SK-N-SH treated with all-trans-retinoic acid at 6 μM for 48 hours (cell line): ENCODE results near the gene TSPAN9.

Experiments used
- ATAC-seq: fragments of 200-7000 bp; cut with Tn5 transposase; 3 replicates; pipeline ENCODE4 v1.9.1; 2020; ENCODE audit warnings: mild to moderate bottlenecking, moderate library complexity
- ARNTL ChIP-seq: fragments of 450-650 bp; formaldehyde crosslinking; IDR thresholded peaks from 2 replicates; pipeline ENCODE4 v1.5.0; 2020; ENCODE audit warnings: low read depth, mild to moderate bottlenecking, moderate library complexity, borderline replicate concordance
- BACH2 ChIP-seq: fragments of 250-450 bp; sonication (Bioruptor Pico); IDR thresholded peaks from 2 replicates; pipeline ENCODE4 v1.9.0; 2021; ENCODE audit warnings: mild to moderate bottlenecking, borderline replicate concordance
- CREB5 ChIP-seq: fragments of 250-450 bp; sonication (Bioruptor Pico); IDR thresholded peaks from 2 replicates; pipeline ENCODE4 v1.5.1; 2020; ENCODE audit warnings: low read depth, mild to moderate bottlenecking, moderate library complexity
- CSDC2 ChIP-seq: fragments of 250-450 bp; sonication (Bioruptor Pico); IDR thresholded peaks from 2 replicates; pipeline ENCODE4 v1.5.0; 2020; ENCODE audit warnings: mild to moderate bottlenecking, moderate library complexity
- CSRNP3 ChIP-seq: fragments of 250-450 bp; sonication (Bioruptor Pico); IDR thresholded peaks from 2 replicates; pipeline ENCODE4 v1.5.1; 2021; ENCODE audit warnings: mild to moderate bottlenecking, moderate library complexity
- ESRRG ChIP-seq: fragments of 250-450 bp; sonication (Bioruptor Pico); IDR thresholded peaks from 2 replicates; pipeline ENCODE4 v1.6.1; 2021; ENCODE audit warnings: mild to moderate bottlenecking
- ISL1 ChIP-seq: fragments of 250-450 bp; sonication (Bioruptor Pico); IDR thresholded peaks from 2 replicates; pipeline ENCODE4 v2.1.2; 2022; ENCODE audit warnings: mild to moderate bottlenecking, moderate library complexity
- OSR1 ChIP-seq: fragments of 250-450 bp; sonication (Bioruptor Pico); IDR thresholded peaks from 2 replicates; pipeline ENCODE4 v1.8.0; 2022; ENCODE audit warnings: moderate library complexity, mild to moderate bottlenecking, inconsistent platforms
- PATZ1 ChIP-seq: fragments of 250-450 bp; sonication (Bioruptor Pico); IDR thresholded peaks from 2 replicates; pipeline ENCODE4 v1.8.0; 2020; ENCODE audit warnings: mild to moderate bottlenecking, moderate library complexity, borderline replicate concordance
- POU6F1 ChIP-seq: fragments of 250-450 bp; sonication (Bioruptor Pico); IDR thresholded peaks from 2 replicates; pipeline ENCODE4 v1.8.0; 2021; ENCODE audit warnings: low read depth, mild to moderate bottlenecking, moderate library complexity, borderline replicate concordance
- PPARA ChIP-seq: fragments of 250-450 bp; sonication (Bioruptor Pico); IDR thresholded peaks from 2 replicates; pipeline ENCODE4 v1.5.0; 2020; ENCODE audit warnings: mild to moderate bottlenecking, borderline replicate concordance
- RARB ChIP-seq: fragments of 250-450 bp; sonication (Bioruptor Pico); IDR thresholded peaks from 2 replicates; pipeline ENCODE4 v1.8.0; 2021; ENCODE audit warnings: mild to moderate bottlenecking, moderate library complexity
- SNAI2 ChIP-seq: fragments of 250-450 bp; sonication (Bioruptor Pico); IDR thresholded peaks from 2 replicates; pipeline ENCODE4 v1.5.0; 2020; ENCODE audit warnings: mild to moderate bottlenecking, moderate library complexity
- TCF4 ChIP-seq: fragments of 250-450 bp; sonication (Bioruptor Pico); IDR thresholded peaks from 2 replicates; pipeline ENCODE4 v1.8.0; 2021; ENCODE audit warnings: mild to moderate bottlenecking, moderate library complexity, borderline replicate concordance
- TOX ChIP-seq: fragments of 250-450 bp; sonication (Bioruptor Pico); IDR thresholded peaks from 2 replicates; pipeline ENCODE4 v1.8.0; 2021; ENCODE audit warnings: mild to moderate bottlenecking, moderate library complexity, borderline replicate concordance
- TSHZ2 ChIP-seq: fragments of 250-450 bp; sonication (Bioruptor Pico); IDR thresholded peaks from 2 replicates; pipeline ENCODE4 v1.5.0; 2020; ENCODE audit warnings: mild to moderate bottlenecking, moderate library complexity
- ZC3H10 ChIP-seq: fragments of 250-450 bp; sonication (Bioruptor Pico); IDR thresholded peaks from 2 replicates; pipeline ENCODE4 v1.5.1; 2021; ENCODE audit warnings: mild to moderate bottlenecking, moderate library complexity
- ZFP3 ChIP-seq: fragments of 250-450 bp; sonication (Bioruptor Pico); IDR thresholded peaks from 2 replicates; pipeline ENCODE4 v1.5.0; 2020; ENCODE audit warnings: mild to moderate bottlenecking, moderate library complexity
- ZFP30 ChIP-seq: fragments of 450-650 bp; formaldehyde crosslinking; IDR thresholded peaks from 2 replicates; pipeline ENCODE4 v1.5.0; 2022; ENCODE audit warnings: mild to moderate bottlenecking, moderate library complexity
- ZNF565 ChIP-seq: fragments of 450-650 bp; formaldehyde crosslinking; conservative IDR thresholded peaks from 2 replicates; pipeline ENCODE4 v1.5.0; 2020; ENCODE audit warnings: low read depth, mild to moderate bottlenecking, moderate library complexity
- ZNF70 ChIP-seq: fragments of 450-650 bp; formaldehyde crosslinking; IDR thresholded peaks from 2 replicates; pipeline ENCODE4 v1.5.0; 2020; ENCODE audit warnings: mild to moderate bottlenecking, moderate library complexity
- ZNF8 ChIP-seq: fragments of 450-650 bp; formaldehyde crosslinking; IDR thresholded peaks from 2 replicates; pipeline ENCODE4 v1.5.0; 2020; ENCODE audit warnings: mild to moderate bottlenecking, moderate library complexity

The TSPAN9 gene

GRCh38 chr12:3295225-3295624 lies 218.0 kb downstream of the TSPAN9 start:
- TF ChIP-seq CSDC2 (CRISPR knock-in tag) (no peak), OSR1 (CRISPR knock-in tag) (no peak), CREB5 (no peak), ZFP3 (CRISPR knock-in tag) (no peak)
- no peak for ATAC-seq

- ATAC-seq, result no peak; the same call in 2 of the 3 replicates
- no peak for TF ChIP-seq BACH2 (CRISPR knock-in tag)
- TF ChIP-seq ZFP30 (CRISPR knock-in tag), result no peak
- TF ChIP-seq ZNF565, result no peak
- no peak for TF ChIP-seq TOX
- no peak for TF ChIP-seq ARNTL (CRISPR knock-in tag)
- TF ChIP-seq TSHZ2 (CRISPR knock-in tag), result no peak
- no peak for TF ChIP-seq POU6F1
- TF ChIP-seq ESRRG (CRISPR knock-in tag), result no peak
- TF ChIP-seq PPARA (CRISPR knock-in tag), result no peak
- TF ChIP-seq CSRNP3 (CRISPR knock-in tag), result no peak
- TF ChIP-seq TCF4, result no peak
- no peak for TF ChIP-seq ZC3H10
- no peak for TF ChIP-seq ZNF70 (CRISPR knock-in tag)
- no peak for TF ChIP-seq ZFP3 (CRISPR knock-in tag)
- no peak for TF ChIP-seq CSDC2 (CRISPR knock-in tag)
- no peak for TF ChIP-seq PATZ1 (CRISPR knock-in tag)
Observed at GRCh38 chr12:3295646-3296408, 218.6 kb downstream of the TSPAN9 start.

- TF ChIP-seq ISL1 (CRISPR knock-in tag) (no peak), CSDC2 (CRISPR knock-in tag) (no peak), ZNF8 (CRISPR knock-in tag) (no peak), ARNTL (CRISPR knock-in tag) (no peak), SNAI2 (CRISPR knock-in tag) (no peak), RARB (no peak), PATZ1 (CRISPR knock-in tag) (no peak), ZC3H10 (no peak), TSHZ2 (CRISPR knock-in tag) (no peak), ZNF70 (CRISPR knock-in tag) (no peak)
- ATAC-seq, result no peak
Observed at GRCh38 chr12:3296409-3296701, 219.2 kb downstream of the TSPAN9 start.
